GM19395 (cell line): ENCODE data around the gene SLU7.

ENCODE experiments used
- ATAC-seq: cut with Tn5 transposase; IDR thresholded peaks from one replicate; pipeline ENCODE4 v1.9.1; 2021; ENCODE audit warnings: mild to moderate bottlenecking, moderate library complexity; ENCODE audit not compliant: unreplicated experiment

The SLU7 gene

GRCh38 chr5:160367885-160368284 is 51.0 kb downstream of the SLU7 start:
- no peak for ATAC-seq

GRCh38 chr5:160367261-160367660 is 51.6 kb downstream of the SLU7 start:
- ATAC-seq, result no peak

- ATAC-seq, result no peak
Measured at GRCh38 chr5:160366230-160366629, 52.7 kb downstream of the SLU7 start.

- ATAC-seq, result no peak
Measured at GRCh38 chr5:160363660-160364395, 55.1 kb downstream of the SLU7 start.

- ATAC-seq, result no peak
Measured at GRCh38 chr5:160363211-160363610, 55.7 kb downstream of the SLU7 start.

- no peak for ATAC-seq
Measured at GRCh38 chr5:160361624-160362228, 57.2 kb downstream of the SLU7 start.

- ATAC-seq, result no peak
Measured at GRCh38 chr5:160360310-160360709, 58.6 kb downstream of the SLU7 start.

GRCh38 chr5:160359816-160360215 is 59.1 kb downstream of the SLU7 start:
- ATAC-seq, result no peak

- no peak for ATAC-seq
Measured at GRCh38 chr5:160359242-160359641, 59.6 kb downstream of the SLU7 start.

GRCh38 chr5:160357861-160358411 is 60.9 kb downstream of the SLU7 start:
- ATAC-seq, result no peak

- no peak for ATAC-seq
Measured at GRCh38 chr5:160357394-160357793, 61.5 kb downstream of the SLU7 start.

GRCh38 chr5:160356550-160357347 is 62.1 kb downstream of the SLU7 start:
- ATAC-seq, result no peak

GRCh38 chr5:160354666-160355065 is 64.2 kb downstream of the SLU7 start:
- ATAC-seq, result no peak

GRCh38 chr5:160353379-160353778 is 65.5 kb downstream of the SLU7 start:
- no peak for ATAC-seq

GRCh38 chr5:160352308-160352707 is 66.6 kb downstream of the SLU7 start:
- ATAC-seq, result no peak
